Stimulated activated naive CD8-positive, alpha-beta T cell treated with anti-CD3 and anti-CD28 coated beads, Interleukin-15, Interleukin-2, amounts not matched to agents 100 ng/mL and 50 ng/mL, for 24 hours (primary cell): ENCODE results near the gene CC2D1A.

Source experiments
- H3K27ac Mint-ChIP-seq: one replicate; pipeline ENCODE4 v1.8.0; 2021; ENCODE audit warnings: mild to moderate bottlenecking, mixed read lengths
- H3K27me3 Mint-ChIP-seq: one replicate; pipeline ENCODE4 v1.8.0; 2021; ENCODE audit warnings: mixed read lengths
- H3K36me3 Mint-ChIP-seq: one replicate; pipeline ENCODE4 v1.8.0; 2021; ENCODE audit warnings: low read depth, mixed read lengths
- H3K4me1 Mint-ChIP-seq: one replicate; pipeline ENCODE4 v1.8.0; 2021; ENCODE audit warnings: low read depth, mixed read lengths
- H3K4me3 Mint-ChIP-seq: one replicate; pipeline ENCODE4 v1.8.0; 2021; ENCODE audit warnings: mild to moderate bottlenecking, mixed read lengths
- H3K9me3 Mint-ChIP-seq: one replicate; pipeline ENCODE4 v1.8.0; 2021; ENCODE audit warnings: mixed read lengths

CC2D1A gene

DNA sequence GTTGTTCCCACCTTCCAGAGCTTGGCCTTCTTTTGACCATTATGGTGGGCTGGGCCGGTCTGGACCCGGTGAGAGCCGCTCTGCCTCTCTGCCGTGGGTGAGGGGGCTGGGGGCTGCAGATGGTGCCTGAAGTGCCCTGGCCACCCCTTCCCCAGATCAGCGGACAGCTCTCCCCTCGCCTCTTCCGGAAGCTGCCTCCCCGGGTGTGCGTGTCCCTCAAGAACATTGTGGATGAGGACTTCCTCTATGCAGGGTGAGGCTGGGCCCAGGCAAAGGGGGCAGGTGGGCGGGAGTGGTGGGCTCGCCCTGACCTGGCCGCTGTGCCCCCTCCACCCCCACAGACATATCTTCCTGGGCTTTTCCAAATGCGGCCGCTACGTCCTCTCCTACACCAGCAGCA, 48.2 kb downstream of the CC2D1A start:
- Mint-ChIP-seq H3K4me3 (peak overlapping the region; percentile 92), H3K36me3 (peaks cover 4% of the 10 kb centered on the region), H3K27ac (no peak overlapping the region), H3K27me3 (no peaks in the 10 kb centered on the region), H3K4me1 (peaks cover 22% of the 10 kb centered on the region), H3K9me3 (no peaks in the 10 kb centered on the region)

DNA sequence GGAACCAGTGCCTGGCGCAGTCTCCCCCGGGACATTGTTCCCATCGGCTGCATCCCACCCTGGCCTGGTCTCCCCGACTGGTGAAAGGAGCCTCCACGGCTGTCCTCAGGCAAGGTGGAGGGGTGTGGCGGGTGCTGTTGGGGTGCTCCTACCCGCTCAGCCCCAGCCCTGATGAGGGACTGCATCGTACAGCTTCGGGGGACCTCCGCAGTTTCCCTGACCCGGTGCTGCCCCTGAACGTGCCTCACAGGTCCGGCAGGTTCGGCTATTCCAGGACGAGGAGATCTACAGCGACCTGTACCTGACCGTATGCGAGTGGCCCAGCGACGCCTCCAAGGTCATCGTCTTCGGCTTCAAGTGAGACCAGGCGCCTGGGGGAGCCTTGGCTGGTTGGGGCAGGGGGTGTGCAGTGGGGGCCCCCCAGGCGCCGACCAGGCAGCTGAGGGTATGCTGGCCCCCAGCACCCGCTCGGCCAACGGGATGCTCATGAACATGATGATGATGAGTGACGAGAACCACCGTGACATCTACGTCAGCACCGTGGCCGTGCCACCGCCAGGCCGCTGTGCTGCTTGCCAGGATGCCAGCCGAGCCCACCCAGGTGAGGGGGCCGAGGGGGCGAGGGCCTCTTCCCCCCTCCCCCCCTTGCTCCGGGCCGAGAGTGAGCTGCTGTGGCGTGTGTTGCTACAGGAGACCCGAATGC, 49.8 kb downstream of the CC2D1A start:
- Mint-ChIP-seq H3K36me3 (peaks cover 4% of the 10 kb centered on the region), H3K4me1 (peaks cover 22% of the 10 kb centered on the region), H3K4me3 (no peak overlapping the region), H3K9me3 (no peaks in the 10 kb centered on the region), H3K27me3 (no peaks in the 10 kb centered on the region), H3K27ac (no peak overlapping the region)

DNA sequence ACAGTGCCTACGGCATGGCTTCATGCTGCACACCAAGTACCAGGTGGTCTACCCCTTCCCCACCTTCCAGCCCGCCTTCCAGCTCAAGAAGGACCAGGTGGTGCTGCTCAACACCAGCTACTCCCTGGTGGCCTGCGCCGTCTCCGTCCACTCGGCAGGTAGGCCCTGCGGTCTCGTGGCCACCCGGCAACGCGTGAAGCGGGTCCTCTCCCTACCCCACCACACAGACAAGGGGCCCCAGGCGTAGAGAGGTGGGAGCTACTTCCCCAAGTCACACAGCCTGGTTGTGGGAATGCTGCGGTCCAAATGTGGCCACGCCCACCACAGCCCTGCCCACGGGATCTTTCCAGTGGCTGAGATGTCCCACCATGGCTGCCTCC, 50.4 kb downstream of the CC2D1A start:
- peaks cover 22% of the 10 kb centered on the region for H3K4me1 Mint-ChIP-seq
- H3K9me3 Mint-ChIP-seq: no peaks in the 10 kb centered on the region
- no peak overlapping the region for H3K27ac Mint-ChIP-seq
- H3K4me3 Mint-ChIP-seq: no peak overlapping the region
- peaks cover 5% of the 10 kb centered on the region for H3K36me3 Mint-ChIP-seq
- H3K27me3 Mint-ChIP-seq: no peaks in the 10 kb centered on the region

DNA sequence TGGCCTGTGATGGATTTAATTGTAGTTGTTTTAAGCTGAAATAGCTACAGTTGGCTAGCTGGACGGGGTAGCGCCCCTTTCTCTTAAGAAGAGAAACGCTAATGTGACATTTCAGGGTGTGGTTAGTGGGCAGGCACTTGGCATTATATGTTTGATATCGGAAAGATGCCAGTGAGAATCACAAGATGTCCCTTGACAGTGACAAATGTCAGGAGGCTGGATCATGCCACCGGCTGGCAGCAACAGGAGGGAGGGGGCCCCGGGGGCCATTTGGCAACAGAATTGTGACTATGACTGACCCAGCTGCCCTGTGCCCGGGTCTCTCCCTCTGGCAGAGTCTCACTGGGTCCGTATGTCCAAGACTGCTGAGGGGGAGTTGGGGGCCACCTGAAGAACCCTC, 51.0 kb downstream of the CC2D1A start:
- no peak overlapping the region for H3K27ac Mint-ChIP-seq
- H3K4me3 Mint-ChIP-seq: no peak overlapping the region
- no peaks in the 10 kb centered on the region for H3K9me3 Mint-ChIP-seq
- no peaks in the 10 kb centered on the region for H3K27me3 Mint-ChIP-seq
- H3K4me1 Mint-ChIP-seq: peaks cover 15% of the 10 kb centered on the region
- peaks cover 9% of the 10 kb centered on the region for H3K36me3 Mint-ChIP-seq

DNA sequence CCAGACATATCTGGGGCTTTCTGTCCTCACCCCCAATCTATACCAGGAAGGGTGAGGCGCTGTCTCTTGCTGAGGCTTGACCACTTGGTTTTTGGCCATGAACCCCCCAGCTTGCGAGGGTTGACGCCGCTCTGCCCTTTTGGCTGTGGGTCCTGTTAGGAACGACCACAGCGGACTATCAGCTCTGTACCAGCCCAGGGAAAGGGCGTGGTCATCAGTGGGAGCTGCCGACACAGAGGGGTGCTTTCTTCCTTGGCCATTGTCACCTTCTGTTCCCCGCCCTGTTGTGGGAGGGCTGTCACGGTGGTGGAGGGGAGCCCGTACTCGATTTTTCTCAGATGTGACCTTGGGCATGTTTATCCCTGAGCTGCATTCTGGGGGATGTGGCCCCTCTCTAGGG, 52.0 kb downstream of the CC2D1A start:
- Mint-ChIP-seq H3K36me3 (peaks cover 9% of the 10 kb centered on the region), H3K9me3 (no peaks in the 10 kb centered on the region), H3K4me3 (no peak overlapping the region), H3K27ac (no peak overlapping the region), H3K27me3 (no peaks in the 10 kb centered on the region), H3K4me1 (peaks cover 14% of the 10 kb centered on the region)

DNA sequence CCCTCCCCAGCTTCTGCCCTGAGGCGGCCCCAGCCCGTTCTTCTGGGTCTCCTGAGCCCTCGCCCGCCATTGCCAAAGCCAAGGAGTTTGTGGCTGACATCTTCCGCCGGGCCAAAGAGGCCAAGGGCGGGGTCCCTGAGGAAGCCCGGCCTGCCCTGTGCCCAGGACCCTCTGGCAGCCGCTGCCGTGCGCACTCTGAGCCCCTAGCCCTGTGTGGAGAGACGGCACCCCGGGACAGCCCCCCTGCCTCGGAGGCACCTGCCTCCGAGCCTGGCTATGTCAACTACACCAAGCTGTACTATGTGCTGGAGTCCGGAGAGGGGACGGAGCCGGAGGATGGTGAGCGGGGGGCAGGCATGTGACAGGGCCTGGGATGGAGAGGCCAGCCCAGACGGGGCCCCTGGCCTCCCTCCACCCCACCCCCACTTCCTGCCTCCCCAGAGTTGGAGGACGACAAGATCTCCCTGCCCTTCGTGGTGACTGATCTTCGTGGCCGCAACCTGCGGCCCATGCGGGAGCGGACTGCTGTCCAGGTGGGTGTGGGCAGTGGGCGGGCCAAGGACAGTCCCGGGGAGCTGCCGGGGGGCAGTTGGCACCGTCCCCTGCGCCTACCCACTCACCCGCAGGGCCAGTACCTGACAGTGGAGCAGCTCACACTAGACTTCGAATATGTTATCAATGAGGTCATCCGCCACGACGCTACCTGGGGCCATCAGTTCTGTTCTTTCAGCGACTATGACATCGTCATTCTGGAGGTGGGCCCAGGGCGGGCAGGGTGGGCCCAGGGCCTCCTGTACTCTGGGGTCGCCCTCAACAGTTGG, 53.4 kb downstream of the CC2D1A start:
- H3K27me3 Mint-ChIP-seq: no peaks in the 10 kb centered on the region
- H3K4me3 Mint-ChIP-seq: no peak overlapping the region
- no peaks in the 10 kb centered on the region for H3K9me3 Mint-ChIP-seq
- peaks cover 9% of the 10 kb centered on the region for H3K36me3 Mint-ChIP-seq
- no peak overlapping the region for H3K27ac Mint-ChIP-seq
- H3K4me1 Mint-ChIP-seq: peaks cover 3% of the 10 kb centered on the region

DNA sequence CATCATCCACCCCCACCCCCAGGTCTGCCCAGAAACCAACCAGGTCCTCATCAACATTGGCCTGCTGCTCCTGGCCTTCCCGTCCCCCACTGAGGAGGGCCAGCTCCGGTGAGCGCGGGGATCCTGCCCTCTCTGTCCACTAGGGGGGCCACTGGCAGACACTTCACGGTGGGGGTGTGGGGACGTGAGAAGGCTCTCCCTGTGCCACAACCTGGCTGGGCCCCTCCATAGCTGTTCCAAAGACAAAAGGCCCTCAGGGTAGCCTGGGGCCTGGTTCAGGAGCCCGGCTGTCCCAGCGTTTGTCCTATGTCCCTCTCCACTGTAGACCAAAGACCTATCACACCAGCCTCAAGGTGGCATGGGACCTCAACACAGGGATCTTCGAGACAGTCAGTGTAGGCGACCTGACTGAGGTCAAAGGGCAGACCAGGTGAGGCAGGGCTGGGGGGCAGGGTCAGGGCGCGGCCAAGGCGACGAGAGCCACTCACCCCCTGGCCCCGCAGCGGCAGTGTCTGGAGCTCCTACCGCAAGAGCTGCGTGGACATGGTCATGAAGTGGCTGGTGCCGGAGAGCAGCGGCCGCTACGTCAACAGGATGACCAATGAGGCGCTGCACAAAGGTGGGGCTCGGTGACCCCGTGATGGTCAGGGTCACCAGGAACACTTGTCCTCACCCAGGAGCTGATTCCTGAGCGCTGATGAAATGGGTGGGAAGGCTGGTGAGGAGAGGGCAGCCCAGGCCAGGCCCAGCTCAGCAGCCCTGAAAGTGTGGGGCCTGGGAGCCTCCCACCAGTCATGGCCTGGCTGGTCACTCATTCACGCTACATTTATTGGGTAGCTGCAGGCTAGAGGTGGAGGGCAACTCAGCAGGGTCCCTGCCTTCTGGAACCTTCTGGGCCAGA, 54.2 kb downstream of the CC2D1A start:
- H3K27me3 Mint-ChIP-seq: no peaks in the 10 kb centered on the region
- peaks cover 6% of the 10 kb centered on the region for H3K36me3 Mint-ChIP-seq
- no peak overlapping the region for H3K4me3 Mint-ChIP-seq
- H3K4me1 Mint-ChIP-seq: no peaks in the 10 kb centered on the region
- no peak overlapping the region for H3K27ac Mint-ChIP-seq
- H3K9me3 Mint-ChIP-seq: no peaks in the 10 kb centered on the region

DNA sequence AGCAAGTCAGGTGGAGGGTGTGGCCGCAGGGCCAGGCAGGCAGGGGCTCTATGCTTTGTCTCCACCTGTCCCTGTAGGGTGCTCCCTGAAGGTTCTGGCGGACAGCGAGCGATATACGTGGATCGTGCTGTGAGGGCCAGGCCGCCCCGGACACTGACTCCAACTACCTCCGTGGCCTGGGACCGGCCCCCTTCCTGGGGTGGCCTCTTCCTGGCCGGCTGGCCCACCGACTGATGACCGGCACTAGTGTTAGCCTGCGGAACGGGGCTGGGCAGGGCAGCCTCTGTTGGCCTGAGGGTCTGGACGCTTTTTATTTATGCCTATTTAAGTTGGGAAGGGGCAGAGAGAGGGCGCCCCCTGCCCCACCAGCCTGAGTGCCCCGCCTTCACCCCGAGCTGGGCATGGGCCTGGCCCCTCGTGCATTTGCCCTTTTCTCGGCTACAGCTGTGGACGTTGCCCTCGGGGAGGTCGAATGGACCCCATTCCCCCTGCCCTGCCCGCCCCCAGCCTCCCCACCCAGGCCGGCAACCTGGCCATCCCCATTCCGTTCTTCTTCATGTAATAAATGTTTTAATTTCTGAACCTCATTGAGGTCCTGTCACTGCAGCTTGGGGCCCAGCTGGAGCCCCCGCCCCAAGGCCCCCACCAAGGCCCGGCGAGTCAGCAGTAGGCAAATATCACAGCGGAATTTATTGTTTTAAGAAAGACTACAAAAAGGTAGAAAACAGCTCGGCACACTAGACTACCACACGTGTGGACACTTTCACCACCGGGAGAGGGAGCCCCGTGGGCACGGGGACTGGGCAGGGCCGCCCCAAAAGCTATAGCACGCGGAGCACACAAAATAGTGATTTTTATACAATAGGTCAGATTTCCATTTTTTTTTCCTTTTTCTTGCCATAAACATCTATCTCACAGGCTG, 55.1 kb downstream of the CC2D1A start:
- Mint-ChIP-seq H3K9me3 (no peaks in the 10 kb centered on the region), H3K4me1 (no peaks in the 10 kb centered on the region), H3K36me3 (peaks cover 6% of the 10 kb centered on the region), H3K27me3 (no peaks in the 10 kb centered on the region), H3K27ac (no peak overlapping the region), H3K4me3 (no peak overlapping the region)

DNA sequence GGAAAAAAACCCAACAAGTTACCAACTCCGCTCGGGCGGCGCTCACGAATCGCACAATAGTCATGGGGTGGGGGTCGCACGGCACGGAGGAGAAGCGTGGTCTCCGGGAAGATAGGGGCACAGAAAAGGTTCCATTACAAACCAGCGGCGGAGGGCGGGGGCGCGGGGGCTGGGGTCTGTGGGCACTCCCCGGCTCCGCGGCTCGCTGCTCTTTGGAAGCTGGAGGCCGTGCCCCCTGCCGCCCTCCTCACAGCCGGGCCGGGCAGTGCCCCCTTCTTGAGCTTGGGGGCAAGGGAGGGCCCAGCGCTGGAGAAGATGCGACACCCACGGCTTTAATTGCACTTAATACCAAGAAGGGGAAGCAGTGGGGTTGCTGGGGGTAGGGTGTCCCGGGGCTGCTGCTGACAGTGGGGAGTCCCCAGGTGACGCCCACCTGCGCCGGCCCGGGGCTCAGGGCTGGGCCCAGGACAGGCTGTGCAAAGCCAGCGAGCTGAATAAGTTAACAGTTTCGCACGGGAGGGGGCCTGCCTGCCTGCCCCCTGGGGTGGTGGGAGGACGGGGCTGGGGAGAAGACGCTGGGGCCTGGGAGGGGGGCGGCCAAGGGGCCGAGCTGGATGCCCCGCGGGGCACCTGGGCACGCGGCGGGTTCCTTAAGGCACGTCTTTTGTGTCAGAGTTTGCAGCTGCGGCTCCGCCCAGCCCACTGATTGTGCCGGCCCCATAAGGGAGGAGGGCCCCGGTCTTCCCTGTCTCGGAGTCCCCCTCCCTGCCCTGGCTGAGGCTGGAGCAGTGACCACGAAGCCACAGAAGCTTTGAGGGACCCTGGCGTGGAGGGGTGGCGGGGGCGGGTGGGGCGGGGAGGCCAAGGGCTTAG, 56.1 kb downstream of the CC2D1A start:
- Mint-ChIP-seq H3K27me3 (no peaks in the 10 kb centered on the region), H3K36me3 (peaks cover 6% of the 10 kb centered on the region), H3K4me1 (no peaks in the 10 kb centered on the region), H3K27ac (no peak overlapping the region), H3K4me3 (no peak overlapping the region), H3K9me3 (no peaks in the 10 kb centered on the region)

DNA sequence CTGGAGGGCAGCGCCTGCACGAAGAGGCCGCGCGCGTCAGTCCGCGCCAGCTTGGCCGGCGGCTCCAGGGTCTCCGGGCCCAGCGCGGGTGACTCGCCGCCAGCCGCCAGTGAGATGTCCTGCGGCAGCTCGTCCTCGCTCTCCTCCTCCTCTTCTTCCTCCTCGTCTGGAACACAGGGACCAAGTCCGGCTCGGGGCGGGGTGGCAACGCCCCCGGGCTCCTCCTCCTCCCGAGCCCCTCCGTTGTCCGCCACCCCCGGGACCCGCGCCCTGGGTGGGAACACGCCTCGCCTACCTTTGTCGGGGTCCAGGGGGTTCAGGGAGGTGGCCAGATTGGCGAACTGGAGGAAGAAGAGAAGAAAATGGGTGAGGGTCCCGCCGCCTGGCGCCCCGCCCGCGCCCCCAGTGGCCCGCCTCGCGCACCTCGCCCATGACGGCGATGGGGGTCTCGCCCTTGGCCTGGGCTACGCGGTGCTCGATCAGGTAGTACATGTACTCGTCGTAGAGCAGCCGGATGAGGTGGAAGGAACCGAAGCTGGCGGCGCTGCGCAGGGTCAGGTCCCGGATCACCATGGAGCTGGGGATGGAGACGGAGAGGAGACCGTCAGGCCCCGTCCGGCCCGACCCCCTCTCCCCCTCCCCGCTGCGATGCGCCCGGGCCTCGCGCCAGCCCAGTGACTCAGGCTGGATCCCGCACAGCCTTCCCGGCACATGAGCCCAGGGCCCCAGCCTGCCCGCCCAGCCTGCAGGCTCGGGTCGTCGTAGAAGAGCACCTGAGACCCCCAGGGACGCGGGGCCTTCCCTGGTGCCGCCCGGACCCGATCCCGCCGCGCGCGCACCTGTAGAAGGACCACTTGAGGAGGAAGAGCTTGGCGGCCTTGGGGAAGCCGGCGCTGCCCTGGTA, 57.0 kb downstream of the CC2D1A start:
- no peaks in the 10 kb centered on the region for H3K9me3 Mint-ChIP-seq
- H3K36me3 Mint-ChIP-seq: peaks cover 6% of the 10 kb centered on the region
- no peaks in the 10 kb centered on the region for H3K4me1 Mint-ChIP-seq
- no peak overlapping the region for H3K4me3 Mint-ChIP-seq
- no peak overlapping the region for H3K27ac Mint-ChIP-seq
- no peaks in the 10 kb centered on the region for H3K27me3 Mint-ChIP-seq

DNA sequence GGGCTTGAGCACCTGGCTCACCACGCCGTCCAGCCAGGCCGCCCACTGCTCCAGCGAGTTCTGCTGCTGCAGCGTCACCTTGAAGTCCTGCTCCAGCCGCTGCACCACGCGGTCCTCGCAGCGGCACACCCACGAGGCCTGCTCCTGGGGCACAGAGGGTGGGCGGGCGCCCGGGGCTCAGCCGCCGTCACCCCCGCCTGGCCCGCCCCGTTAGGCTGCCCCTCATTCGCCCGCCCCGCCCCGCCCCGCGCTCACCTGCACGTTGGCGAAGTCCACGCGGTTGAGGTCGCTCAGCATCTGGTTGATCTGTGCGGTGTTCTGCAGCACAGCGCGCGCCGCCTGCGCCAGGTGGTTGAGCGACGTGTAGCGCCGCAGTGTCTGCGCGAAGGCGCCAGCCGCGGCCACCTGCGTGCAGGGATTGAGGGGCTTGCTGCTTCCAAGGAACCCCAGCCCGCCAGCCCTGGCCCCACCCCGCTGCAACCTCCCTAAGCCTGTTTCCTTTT, 57.7 kb downstream of the CC2D1A start:
- Mint-ChIP-seq H3K27ac (no peak overlapping the region), H3K4me3 (no peak overlapping the region), H3K9me3 (no peaks in the 10 kb centered on the region), H3K4me1 (no peaks in the 10 kb centered on the region), H3K27me3 (no peaks in the 10 kb centered on the region), H3K36me3 (peaks cover 6% of the 10 kb centered on the region)

DNA sequence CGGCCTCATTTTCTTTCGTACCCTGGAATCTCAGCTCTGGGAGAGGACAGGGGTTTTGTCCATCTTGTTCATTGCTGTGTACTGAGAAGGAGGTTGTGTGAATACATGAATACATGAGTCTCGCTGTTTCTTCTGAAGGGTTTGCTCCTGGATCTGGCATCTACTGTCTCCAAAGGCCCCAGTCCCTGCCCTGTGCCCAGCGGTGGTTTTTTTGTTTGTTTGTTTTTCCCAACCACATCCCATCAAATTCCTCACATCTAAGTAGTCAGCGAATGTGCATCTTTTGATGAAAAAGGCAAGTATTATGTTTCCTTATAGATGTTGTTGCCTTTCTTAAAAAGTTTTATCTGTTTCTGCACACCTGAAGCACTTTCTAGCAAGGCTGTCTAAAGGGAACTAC, 58.8 kb downstream of the CC2D1A start:
- no peaks in the 10 kb centered on the region for H3K9me3 Mint-ChIP-seq
- no peak overlapping the region for H3K4me3 Mint-ChIP-seq
- no peak overlapping the region for H3K27ac Mint-ChIP-seq
- no peaks in the 10 kb centered on the region for H3K4me1 Mint-ChIP-seq
- peaks cover 12% of the 10 kb centered on the region for H3K36me3 Mint-ChIP-seq
- H3K27me3 Mint-ChIP-seq: no peaks in the 10 kb centered on the region
